ES-I3 (cell line): ENCODE results near the gene IRF8.

Experiments
- H3K36me3 ChIP-seq: 2 replicates; pipeline ENCODE4 v1.6.1; 2013; ENCODE audit warnings: mild to moderate bottlenecking, low read length, control low read depth, moderate library complexity; ENCODE audit not compliant: insufficient read depth
- H3K4me1 ChIP-seq: 2 replicates; pipeline ENCODE4 v1.6.1; 2013; ENCODE audit warnings: mild to moderate bottlenecking, control low read depth, low read length; ENCODE audit not compliant: insufficient read depth
- H3K9ac ChIP-seq: 2 replicates; pipeline ENCODE4 v1.6.1; 2013; ENCODE audit warnings: low read depth, mild to moderate bottlenecking, low read length, moderate library complexity
- H3K9me3 ChIP-seq: 2 replicates; pipeline ENCODE4 v1.6.1; 2013; ENCODE audit warnings: mild to moderate bottlenecking, low read length, moderate library complexity; ENCODE audit not compliant: control insufficient read depth, insufficient read depth

IRF8 gene

DNA sequence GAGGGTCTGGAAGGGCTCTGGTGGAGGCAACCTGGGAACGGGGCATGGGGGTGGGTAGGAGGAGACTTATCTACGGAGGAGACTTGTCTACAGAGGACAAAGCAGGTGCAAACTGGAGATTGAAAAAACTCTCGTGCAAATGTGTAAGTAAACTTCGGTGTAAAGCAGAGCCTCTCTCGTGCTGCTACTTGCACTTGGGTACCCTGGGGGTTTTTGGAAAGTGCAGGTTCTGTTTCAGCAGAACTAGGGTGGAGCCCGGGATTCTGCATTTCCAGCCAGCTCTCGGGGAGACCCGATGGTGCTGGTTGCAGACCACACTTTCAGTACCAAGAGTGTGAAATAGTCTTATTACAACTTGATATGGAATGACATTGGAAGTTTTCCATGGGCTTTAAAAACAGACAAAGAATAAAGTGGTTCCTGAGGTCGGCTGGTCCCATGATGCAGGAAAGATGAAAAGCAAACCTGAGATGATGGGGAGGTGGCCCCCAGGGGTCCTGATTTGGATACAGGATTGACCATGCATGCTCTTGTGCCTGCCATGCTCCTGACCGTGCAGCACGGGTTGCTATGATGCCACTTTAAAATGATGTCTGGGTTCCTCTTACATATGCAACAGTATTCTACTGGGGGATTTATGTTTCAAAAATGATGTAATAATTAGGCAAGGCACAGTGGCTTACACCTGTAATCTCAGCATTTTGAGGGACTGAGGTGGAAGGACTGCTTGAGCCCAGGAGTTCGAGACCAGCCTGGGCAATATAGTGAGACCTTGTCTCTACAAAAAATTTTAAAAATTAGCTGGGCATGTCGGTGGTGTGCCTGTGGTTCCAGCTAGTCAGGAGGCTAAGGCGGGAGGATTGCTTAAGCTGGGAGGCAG lies 69.3 kb downstream of the IRF8 start:
- H3K36me3 ChIP-seq = no peaks in the 10 kb centered on the region
- H3K4me1 ChIP-seq = peaks cover 7% of the 10 kb centered on the region; the same call in 1 of the 2 replicates
- no peak overlapping the region for H3K9ac ChIP-seq
- no peaks in the 10 kb centered on the region for H3K9me3 ChIP-seq

DNA sequence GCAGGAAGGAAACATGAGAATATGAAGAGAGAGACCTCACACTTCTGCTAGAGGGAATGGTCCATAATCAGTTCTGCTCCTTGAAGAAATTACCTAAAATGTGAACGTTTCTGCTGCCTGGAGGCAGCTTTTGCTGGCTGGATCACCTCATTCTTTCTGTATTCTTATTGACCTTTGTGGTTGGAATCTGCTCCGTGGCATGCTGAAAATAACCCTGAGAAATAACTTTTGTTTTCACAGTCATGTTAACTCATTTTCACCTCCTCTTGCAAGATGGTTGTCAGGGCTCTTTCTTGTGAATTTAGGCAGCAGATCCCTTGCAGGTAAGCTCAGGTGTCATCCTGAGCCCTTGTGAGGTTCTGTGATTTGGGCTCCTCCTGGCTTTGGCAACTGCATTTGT lies 70.2 kb downstream of the IRF8 start:
- Histone ChIP-seq H3K4me1 (peaks cover 7% of the 10 kb centered on the region; the same call in 1 of the 2 replicates), H3K9ac (no peak overlapping the region), H3K36me3 (no peaks in the 10 kb centered on the region), H3K9me3 (no peaks in the 10 kb centered on the region; the same call in 1 of the 2 replicates)

GRCh38 chr16:85969591-85969990 lies 70.6 kb downstream of the IRF8 start:
- no peaks in the 10 kb centered on the region; the same call in 1 of the 2 replicates for H3K9me3 ChIP-seq

DNA sequence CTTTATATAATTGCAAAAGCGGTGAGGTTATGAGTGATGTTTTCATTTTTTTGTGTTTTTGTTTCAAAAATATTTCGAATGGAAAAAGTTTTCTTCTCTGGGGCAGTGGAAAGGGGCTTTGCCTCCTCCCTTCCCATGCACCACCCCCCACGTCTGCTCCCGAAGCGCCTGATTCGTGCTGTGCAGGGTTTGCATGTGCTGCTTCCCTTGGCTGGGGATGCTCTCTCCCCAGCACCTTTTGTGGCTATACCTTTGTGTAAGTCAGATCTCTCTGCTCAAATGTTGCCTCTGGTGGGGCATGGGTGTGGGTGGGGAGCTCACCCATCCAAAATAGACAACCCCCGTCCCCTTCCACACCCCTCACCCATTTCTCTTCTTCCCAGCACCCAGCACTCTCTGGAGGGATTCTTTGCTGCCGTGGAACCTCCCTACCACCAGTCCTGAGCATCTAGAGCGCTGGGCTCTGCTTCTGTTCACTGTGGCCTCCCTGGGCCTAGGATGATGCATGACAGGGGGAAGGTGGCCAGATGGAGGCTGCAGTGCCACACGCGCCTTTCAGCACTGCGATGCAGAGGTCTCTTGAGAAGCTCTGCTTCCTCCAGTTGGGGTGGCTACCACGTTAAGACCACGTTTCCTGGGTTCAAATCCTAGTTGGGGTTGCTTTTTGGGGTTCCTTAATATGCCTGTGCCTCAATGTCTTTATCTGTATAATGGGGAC lies 71.2 kb downstream of the IRF8 start:
- Histone ChIP-seq H3K4me1 (peaks cover 10% of the 10 kb centered on the region; the same call in 1 of the 2 replicates), H3K9ac (no peak overlapping the region), H3K9me3 (no peaks in the 10 kb centered on the region; the same call in 1 of the 2 replicates), H3K36me3 (no peaks in the 10 kb centered on the region)

More at GRCh38 chr16:85969591-85969990, 70.6 kb downstream of the IRF8 start:
- Histone ChIP-seq H3K9ac (no peak overlapping the region), H3K4me1 (peaks cover 7% of the 10 kb centered on the region; the same call in 1 of the 2 replicates), H3K36me3 (no peaks in the 10 kb centered on the region)

DNA sequence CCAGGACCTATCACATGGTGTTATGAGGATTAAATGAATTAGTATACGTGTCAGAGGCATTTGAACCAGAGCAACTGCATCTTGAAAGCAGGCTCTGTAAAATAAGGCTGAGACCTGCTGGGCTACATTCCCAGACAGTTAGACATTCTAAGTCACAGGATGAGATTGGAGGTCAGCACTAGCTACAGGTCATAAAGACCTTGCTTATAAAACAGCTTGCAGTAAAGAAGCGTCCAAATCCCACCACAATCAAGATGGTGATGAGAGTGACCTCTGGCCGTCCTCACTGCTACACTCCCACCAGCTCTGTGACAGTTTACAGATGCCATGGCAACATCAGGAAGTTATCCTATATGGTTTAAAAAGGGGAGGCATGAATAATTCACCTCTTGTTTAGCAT lies 71.8 kb downstream of the IRF8 start:
- peaks cover 13% of the 10 kb centered on the region; the same call in 1 of the 2 replicates for H3K4me1 ChIP-seq
- H3K9ac ChIP-seq = no peak overlapping the region

More for the DNA sequence above, 71.8 kb downstream of the IRF8 start:
- Histone ChIP-seq H3K9me3 (no peaks in the 10 kb centered on the region; the same call in 1 of the 2 replicates), H3K36me3 (no peaks in the 10 kb centered on the region)
